K562 (cell line): ENCODE data around the gene TGM1. TPM values are rescaled to one million over a fixed set of nuclear protein-coding genes. Genes with fewer than 3 reads are reported as not detected.

Experiments
- CHD2 ChIP-seq: IDR thresholded peaks from 2 replicates; pipeline ENCODE4 v1.6.1; 2011; ENCODE audit warnings: low read depth, low read length
- CXXC5 ChIP-seq: fragments of 250-450 bp; sonication (Bioruptor Pico); IDR thresholded peaks from 2 replicates; pipeline ENCODE4 v1.8.0; 2022; ENCODE audit warnings: inconsistent platforms, mild to moderate bottlenecking, moderate library complexity
- FOXJ2 ChIP-seq: fragments of 200-800 bp; sonication (Bioruptor generic); IDR thresholded peaks from 2 replicates; pipeline ENCODE4 v1.6.1; 2016; ENCODE audit warnings: missing genetic modification characterization, missing compliant biosample characterization
- MAFG ChIP-seq: fragments of 450-650 bp; conservative IDR thresholded peaks from 2 replicates; pipeline ENCODE4 v1.6.1; 2016; ENCODE audit warnings: missing genetic modification characterization, missing compliant biosample characterization
- MBD2 ChIP-seq: sonication (generic); IDR thresholded peaks from 2 replicates; pipeline ENCODE4 v1.6.1; 2016; ENCODE audit warnings: low read depth, borderline replicate concordance
- MED1 ChIP-seq: sonication (generic); formaldehyde crosslinking; IDR thresholded peaks from 2 replicates; pipeline ENCODE4 v1.8.1; 2023; ENCODE audit warnings: missing genetic modification reagents, borderline replicate concordance
- MYC ChIP-seq, 2 experiments: fragments of 250-450 bp in 1 of 2; sonication (Bioruptor Pico) in 1 of 2; IDR thresholded peaks; 2 replicates each; pipeline versions ENCODE4 v1.5.1 to v1.6.1; 2012 to 2021; ENCODE audit warnings: low read depth in 2 of 2, borderline replicate concordance in 1 of 2, improper control_type of control experiment in 1 of 2, low read length in 1 of 2, mild to moderate bottlenecking in 1 of 2, moderate library complexity in 1 of 2
- SIN3A ChIP-seq, 2 experiments: fragments of 150-350 bp in 1 of 2; IDR thresholded peaks; 2 replicates each; pipeline ENCODE4 v1.6.1; 2011 to 2016; ENCODE audit warnings: borderline replicate concordance in 2 of 2, low read depth in 2 of 2, low read length in 2 of 2, mild to moderate bottlenecking in 2 of 2, moderate library complexity in 2 of 2; ENCODE audit not compliant: control insufficient read depth in 1 of 2
- SREBF1 ChIP-seq: fragments of 150-350 bp; IDR thresholded peaks from 2 replicates; pipeline ENCODE4 v1.6.1; 2014; ENCODE audit warnings: antibody characterized with exemption, low read depth, low read length, borderline replicate concordance
- TEAD4 ChIP-seq, 2 experiments: sonication (generic) in 1 of 2; formaldehyde crosslinking in 1 of 2; IDR thresholded peaks; 2 replicates each; pipeline versions ENCODE4 v1.6.1 to v1.8.0; 2012 to 2022; ENCODE audit warnings: borderline replicate concordance in 1 of 2, inconsistent platforms in 1 of 2, low read length in 1 of 2, mild to moderate bottlenecking in 1 of 2, missing genetic modification reagents in 1 of 2
- ZBED1 ChIP-seq: IDR thresholded peaks from 2 replicates; pipeline ENCODE4 v1.6.1; 2014
- ZNF197 ChIP-seq: fragments of 200-800 bp; sonication (Bioruptor generic); IDR thresholded peaks from 2 replicates; pipeline ENCODE4 v1.6.1; 2016; ENCODE audit warnings: low read depth, missing genetic modification characterization, missing compliant biosample characterization
- ZNF23 ChIP-seq: fragments of 250-450 bp; sonication (Bioruptor Pico); IDR thresholded peaks from 2 replicates; pipeline ENCODE4 v1.4.0; 2020; ENCODE audit warnings: mild to moderate bottlenecking
- ZNF444 ChIP-seq: fragments of 250-450 bp; sonication (Bioruptor Pico); IDR thresholded peaks from 2 replicates; pipeline ENCODE4 v1.4.0; 2020; ENCODE audit warnings: mild to moderate bottlenecking, moderate library complexity
- polyA plus RNA-seq, 8 experiments: library from polyadenylated mRNA; depleted of rRNA in 4 of 8; stranded (reverse) in 5 of 8; unstranded in 3 of 8; fragments of >200 nt; fragmentation: Nextera tagmentation in 2 of 8; fragmentation: Illumina TruSeq in 1 of 8; extraction: Ambion mirVana in 2 of 8; extraction: Trizol in 1 of 8; gene quantifications; 2 replicates each; pipeline versions ENCODE4 v1.2.1 to v1.2.3, GENCODE V29; 2011 to 2014; ENCODE audit warnings: inconsistent platforms in 1 of 8, missing spikeins in 1 of 8
- total RNA-seq, 7 experiments: library from RNA; depleted of rRNA in 6 of 7; stranded (reverse); fragments of >200 nt in 6 of 7; fragmentation: Illumina TruSeq in 2 of 7; extraction: Trizol in 2 of 7; gene quantifications; 2 replicates each; pipeline versions ENCODE4 v1.2.1 to v1.2.3, GENCODE V29; 2011 to 2021; ENCODE audit warnings: low replicate concordance in 1 of 7
- TF ChIP-seq, protein P1 (sequence below): sonication (generic); IDR thresholded peaks from 2 replicates; pipeline ENCODE4 v1.6.1; 2016
- TF ChIP-seq, protein P2 (sequence below): sonication (generic); formaldehyde crosslinking; IDR thresholded peaks from 2 replicates; pipeline ENCODE4 v1.8.0; 2022; ENCODE audit warnings: mild to moderate bottlenecking, missing genetic modification reagents
- TF ChIP-seq, protein P3 (sequence below), 2 experiments: fragments of 450-650 bp in 1 of 2; sonication (generic) in 1 of 2; formaldehyde crosslinking in 1 of 2; IDR thresholded peaks in 1 of 2; conservative IDR thresholded peaks in 1 of 2; 2 replicates each; pipeline versions ENCODE4 v1.6.1 to v1.8.1; 2016 to 2023; ENCODE audit warnings: mild to moderate bottlenecking in 2 of 2, moderate library complexity in 2 of 2, inconsistent platforms in 1 of 2, missing genetic modification reagents in 1 of 2
- TF ChIP-seq, protein P4 (sequence below): fragments of 450-650 bp; conservative IDR thresholded peaks from 2 replicates; pipeline ENCODE4 v1.6.1; 2016; ENCODE audit warnings: missing genetic modification characterization, low read depth, mild to moderate bottlenecking, missing compliant biosample characterization, moderate library complexity

Gene TGM1
- total and polyA plus RNA-seq, 9 of the 15 experiments (the other 6 are each of a cell fraction or from before 2014, with no cell fraction given): 0.13 to 4.4 (median 0.88) TPM

DNA sequence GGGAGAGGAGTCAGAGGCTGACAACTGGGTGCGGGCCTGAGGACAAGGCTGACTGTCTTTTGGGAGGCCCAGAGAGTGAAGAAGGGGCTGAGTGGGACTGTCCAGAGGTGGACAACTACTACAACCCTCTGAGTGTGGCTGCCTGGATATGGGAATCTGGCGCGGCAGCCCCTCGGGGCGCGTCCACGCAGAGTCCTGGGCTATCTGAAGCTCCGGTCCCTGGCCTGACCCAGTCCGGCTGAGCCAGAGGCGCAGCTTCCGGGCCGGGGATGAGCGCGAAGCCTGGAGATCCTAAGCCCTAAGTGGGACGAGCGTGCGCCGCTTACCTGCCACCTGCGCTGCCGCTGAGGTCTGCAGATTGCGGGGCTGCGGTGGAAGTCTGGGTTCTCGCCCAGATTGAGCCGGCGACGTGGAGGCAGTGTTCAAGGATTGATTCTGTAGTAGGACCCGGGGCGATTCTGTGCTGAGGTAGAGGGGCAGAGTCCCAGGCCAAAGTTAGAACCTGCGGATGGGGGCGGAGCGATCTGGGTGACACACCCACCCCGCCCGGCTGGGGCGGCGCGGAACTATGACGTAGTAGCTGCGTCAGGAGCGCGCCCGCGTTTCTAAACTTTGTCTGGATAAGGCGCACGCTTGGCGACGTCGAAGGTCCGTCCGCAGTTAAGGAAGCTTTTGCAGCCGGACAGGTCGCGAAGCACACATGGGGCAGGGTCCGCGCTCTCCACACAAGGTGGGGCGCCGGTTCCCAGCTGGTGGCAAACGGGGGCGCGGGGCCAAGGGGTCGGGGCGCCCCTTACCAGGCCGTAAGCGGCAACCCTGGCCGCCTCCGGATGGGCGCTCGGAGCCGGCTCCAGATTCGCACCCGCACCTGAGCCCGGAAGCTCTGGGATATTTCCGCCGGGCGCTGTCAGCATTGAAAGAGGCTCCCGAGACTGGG is 36.5 kb upstream of the TGM1 start, which contains the start of the genes DHRS1 and NOP9 (continued):
- no peak for TF ChIP-seq ZNF197 (CRISPR knock-in tag)
- TF ChIP-seq, protein P1, sequence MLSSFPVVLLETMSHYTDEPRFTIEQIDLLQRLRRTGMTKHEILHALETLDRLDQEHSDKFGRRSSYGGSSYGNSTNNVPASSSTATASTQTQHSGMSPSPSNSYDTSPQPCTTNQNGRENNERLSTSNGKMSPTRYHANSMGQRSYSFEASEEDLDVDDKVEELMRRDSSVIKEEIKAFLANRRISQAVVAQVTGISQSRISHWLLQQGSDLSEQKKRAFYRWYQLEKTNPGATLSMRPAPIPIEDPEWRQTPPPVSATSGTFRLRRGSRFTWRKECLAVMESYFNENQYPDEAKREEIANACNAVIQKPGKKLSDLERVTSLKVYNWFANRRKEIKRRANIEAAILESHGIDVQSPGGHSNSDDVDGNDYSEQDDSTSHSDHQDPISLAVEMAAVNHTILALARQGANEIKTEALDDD: no peak
- TF ChIP-seq, protein P2, sequence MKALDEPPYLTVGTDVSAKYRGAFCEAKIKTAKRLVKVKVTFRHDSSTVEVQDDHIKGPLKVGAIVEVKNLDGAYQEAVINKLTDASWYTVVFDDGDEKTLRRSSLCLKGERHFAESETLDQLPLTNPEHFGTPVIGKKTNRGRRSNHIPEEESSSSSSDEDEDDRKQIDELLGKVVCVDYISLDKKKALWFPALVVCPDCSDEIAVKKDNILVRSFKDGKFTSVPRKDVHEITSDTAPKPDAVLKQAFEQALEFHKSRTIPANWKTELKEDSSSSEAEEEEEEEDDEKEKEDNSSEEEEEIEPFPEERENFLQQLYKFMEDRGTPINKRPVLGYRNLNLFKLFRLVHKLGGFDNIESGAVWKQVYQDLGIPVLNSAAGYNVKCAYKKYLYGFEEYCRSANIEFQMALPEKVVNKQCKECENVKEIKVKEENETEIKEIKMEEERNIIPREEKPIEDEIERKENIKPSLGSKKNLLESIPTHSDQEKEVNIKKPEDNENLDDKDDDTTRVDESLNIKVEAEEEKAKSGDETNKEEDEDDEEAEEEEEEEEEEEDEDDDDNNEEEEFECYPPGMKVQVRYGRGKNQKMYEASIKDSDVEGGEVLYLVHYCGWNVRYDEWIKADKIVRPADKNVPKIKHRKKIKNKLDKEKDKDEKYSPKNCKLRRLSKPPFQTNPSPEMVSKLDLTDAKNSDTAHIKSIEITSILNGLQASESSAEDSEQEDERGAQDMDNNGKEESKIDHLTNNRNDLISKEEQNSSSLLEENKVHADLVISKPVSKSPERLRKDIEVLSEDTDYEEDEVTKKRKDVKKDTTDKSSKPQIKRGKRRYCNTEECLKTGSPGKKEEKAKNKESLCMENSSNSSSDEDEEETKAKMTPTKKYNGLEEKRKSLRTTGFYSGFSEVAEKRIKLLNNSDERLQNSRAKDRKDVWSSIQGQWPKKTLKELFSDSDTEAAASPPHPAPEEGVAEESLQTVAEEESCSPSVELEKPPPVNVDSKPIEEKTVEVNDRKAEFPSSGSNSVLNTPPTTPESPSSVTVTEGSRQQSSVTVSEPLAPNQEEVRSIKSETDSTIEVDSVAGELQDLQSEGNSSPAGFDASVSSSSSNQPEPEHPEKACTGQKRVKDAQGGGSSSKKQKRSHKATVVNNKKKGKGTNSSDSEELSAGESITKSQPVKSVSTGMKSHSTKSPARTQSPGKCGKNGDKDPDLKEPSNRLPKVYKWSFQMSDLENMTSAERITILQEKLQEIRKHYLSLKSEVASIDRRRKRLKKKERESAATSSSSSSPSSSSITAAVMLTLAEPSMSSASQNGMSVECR (CRISPR knock-in tag): 0 out of 2 replicates have a peak, but pooled peaks have one; percentile 44
- no peak for TF ChIP-seq SREBF1
- no peak for TF ChIP-seq CHD2
- TF ChIP-seq MED1 (CRISPR knock-in tag): no peak
- no peak for TF ChIP-seq MAFG (tag)
- TF ChIP-seq, protein P3, sequence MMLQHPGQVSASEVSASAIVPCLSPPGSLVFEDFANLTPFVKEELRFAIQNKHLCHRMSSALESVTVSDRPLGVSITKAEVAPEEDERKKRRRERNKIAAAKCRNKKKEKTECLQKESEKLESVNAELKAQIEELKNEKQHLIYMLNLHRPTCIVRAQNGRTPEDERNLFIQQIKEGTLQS (IDR thresholded peaks at IDR 0.05): 0 out of 2 replicates have a peak, but pooled peaks have one; percentile 22
- TF ChIP-seq, protein P3 (CRISPR knock-in tag; conservative IDR thresholded peaks at IDR 0.05): no peak
- TF ChIP-seq MYC (IDR thresholded peaks at IDR 0.05; ENCODE audit: low read depth, low read length): peak; percentile 74
- TF ChIP-seq MYC (CRISPR knock-in tag; IDR thresholded peaks at IDR 0.05; ENCODE audit: borderline replicate concordance, low read depth): no peak
- peak; percentile 68 for TF ChIP-seq MBD2
- TF ChIP-seq FOXJ2 (tag): no peak
- no peak for TF ChIP-seq ZBED1
- peak; percentile 58 for TF ChIP-seq CXXC5
- no peak for TF ChIP-seq TEAD4 (IDR thresholded peaks at IDR 0.05; ENCODE audit: low read length)
- no peak for TF ChIP-seq TEAD4 (CRISPR knock-in tag; IDR thresholded peaks at IDR 0.05; ENCODE audit: borderline replicate concordance)
- TF ChIP-seq, protein P4, sequence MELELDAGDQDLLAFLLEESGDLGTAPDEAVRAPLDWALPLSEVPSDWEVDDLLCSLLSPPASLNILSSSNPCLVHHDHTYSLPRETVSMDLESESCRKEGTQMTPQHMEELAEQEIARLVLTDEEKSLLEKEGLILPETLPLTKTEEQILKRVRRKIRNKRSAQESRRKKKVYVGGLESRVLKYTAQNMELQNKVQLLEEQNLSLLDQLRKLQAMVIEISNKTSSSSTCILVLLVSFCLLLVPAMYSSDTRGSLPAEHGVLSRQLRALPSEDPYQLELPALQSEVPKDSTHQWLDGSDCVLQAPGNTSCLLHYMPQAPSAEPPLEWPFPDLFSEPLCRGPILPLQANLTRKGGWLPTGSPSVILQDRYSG (tag): no peak
- TF ChIP-seq SIN3A (IDR thresholded peaks at IDR 0.05; ENCODE audit: borderline replicate concordance in 2 of 2, control insufficient read depth in 1 of 2, low read depth in 2 of 2, low read length in 2 of 2): peak; percentile 96 to 97
- no peak for TF ChIP-seq ZNF23 (CRISPR knock-in tag)
- no peak for TF ChIP-seq ZNF444 (CRISPR knock-in tag)
